Ishikawa (cell line): ENCODE measurements around the gene GIMD1.

Experiments
- EGR1 ChIP-seq: IDR thresholded peaks from 2 replicates; pipeline ENCODE4 v1.6.1; 2012
- EP300 ChIP-seq: IDR thresholded peaks from 2 replicates; pipeline ENCODE4 v1.6.1; 2012; ENCODE audit warnings: borderline replicate concordance
- RAD21 ChIP-seq: IDR thresholded peaks from 2 replicates; pipeline ENCODE4 v1.6.1; 2012; ENCODE audit warnings: low read depth
- TAF1 ChIP-seq: IDR thresholded peaks from 2 replicates; pipeline ENCODE4 v1.6.1; 2012; ENCODE audit warnings: low read depth, mild to moderate bottlenecking
- TCF12 ChIP-seq: IDR thresholded peaks from 2 replicates; pipeline ENCODE4 v1.6.1; 2012; ENCODE audit warnings: low read depth
- YY1 ChIP-seq: IDR thresholded peaks from 2 replicates; pipeline ENCODE4 v1.6.1; 2012; ENCODE audit warnings: low read depth
- TF ChIP-seq, protein P1 (sequence below): IDR thresholded peaks from 2 replicates; pipeline ENCODE4 v1.6.1; 2012
- TF ChIP-seq, protein P2 (sequence below): IDR thresholded peaks from 2 replicates; pipeline ENCODE4 v1.6.1; 2012; ENCODE audit warnings: low read depth, mild to moderate bottlenecking

DNA sequence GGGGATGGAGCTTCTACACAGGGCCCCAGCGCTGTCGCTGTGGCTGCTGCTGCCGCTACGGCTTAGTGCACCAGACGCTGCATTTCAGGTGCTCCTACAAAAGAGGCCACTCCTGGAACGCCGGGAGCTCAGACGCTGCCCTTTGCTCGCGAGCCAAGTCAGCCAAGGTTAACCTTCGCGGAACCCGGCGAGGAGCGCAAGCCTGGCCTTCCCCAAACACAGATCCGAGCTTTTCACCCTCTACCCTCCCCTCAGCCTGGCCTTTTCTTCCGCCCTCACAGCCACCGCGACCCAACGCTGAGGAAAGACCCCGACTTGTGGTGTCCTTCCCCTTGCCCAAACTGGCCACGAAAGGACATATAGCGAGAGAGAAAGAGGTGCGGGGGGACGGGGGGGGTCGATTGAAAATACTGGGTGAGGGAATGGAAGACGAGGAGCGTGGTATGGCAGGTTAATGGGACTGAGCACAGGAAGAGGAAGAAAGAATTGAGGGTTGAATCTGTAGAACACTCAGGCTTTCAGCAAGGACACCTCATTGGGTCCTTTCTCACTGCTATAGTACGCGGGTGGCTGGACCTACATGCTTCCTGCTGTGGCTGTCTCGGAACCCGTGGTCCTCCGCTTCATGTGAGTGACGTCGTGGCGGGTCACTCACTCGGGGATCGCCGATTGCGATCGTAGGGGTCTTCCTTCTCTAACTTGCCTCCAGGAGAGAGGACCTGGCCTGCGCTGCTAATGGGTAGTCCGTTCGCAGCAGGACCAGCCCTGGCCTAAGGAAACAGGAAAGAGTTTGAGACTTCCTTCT is 52.4 kb downstream of the GIMD1 start, which contains the start of the genes AIMP1 and TBCK:
- TF ChIP-seq, protein P1, sequence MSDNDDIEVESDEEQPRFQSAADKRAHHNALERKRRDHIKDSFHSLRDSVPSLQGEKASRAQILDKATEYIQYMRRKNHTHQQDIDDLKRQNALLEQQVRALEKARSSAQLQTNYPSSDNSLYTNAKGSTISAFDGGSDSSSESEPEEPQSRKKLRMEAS, result peak; percentile 63
- TF ChIP-seq RAD21 (no peak), TAF1 (no peak; the same call in 1 of the 2 replicates), YY1 (no peak), TCF12 (no peak; the same call in 1 of the 2 replicates), EP300 (peak; percentile 10; the same call in 1 of the 2 replicates), EGR1 (no peak)
- TF ChIP-seq, protein P2, sequence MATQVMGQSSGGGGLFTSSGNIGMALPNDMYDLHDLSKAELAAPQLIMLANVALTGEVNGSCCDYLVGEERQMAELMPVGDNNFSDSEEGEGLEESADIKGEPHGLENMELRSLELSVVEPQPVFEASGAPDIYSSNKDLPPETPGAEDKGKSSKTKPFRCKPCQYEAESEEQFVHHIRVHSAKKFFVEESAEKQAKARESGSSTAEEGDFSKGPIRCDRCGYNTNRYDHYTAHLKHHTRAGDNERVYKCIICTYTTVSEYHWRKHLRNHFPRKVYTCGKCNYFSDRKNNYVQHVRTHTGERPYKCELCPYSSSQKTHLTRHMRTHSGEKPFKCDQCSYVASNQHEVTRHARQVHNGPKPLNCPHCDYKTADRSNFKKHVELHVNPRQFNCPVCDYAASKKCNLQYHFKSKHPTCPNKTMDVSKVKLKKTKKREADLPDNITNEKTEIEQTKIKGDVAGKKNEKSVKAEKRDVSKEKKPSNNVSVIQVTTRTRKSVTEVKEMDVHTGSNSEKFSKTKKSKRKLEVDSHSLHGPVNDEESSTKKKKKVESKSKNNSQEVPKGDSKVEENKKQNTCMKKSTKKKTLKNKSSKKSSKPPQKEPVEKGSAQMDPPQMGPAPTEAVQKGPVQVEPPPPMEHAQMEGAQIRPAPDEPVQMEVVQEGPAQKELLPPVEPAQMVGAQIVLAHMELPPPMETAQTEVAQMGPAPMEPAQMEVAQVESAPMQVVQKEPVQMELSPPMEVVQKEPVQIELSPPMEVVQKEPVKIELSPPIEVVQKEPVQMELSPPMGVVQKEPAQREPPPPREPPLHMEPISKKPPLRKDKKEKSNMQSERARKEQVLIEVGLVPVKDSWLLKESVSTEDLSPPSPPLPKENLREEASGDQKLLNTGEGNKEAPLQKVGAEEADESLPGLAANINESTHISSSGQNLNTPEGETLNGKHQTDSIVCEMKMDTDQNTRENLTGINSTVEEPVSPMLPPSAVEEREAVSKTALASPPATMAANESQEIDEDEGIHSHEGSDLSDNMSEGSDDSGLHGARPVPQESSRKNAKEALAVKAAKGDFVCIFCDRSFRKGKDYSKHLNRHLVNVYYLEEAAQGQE, result no peak
